Tibial artery (tissue), 4 donors: ENCODE data around the gene DISC1.
A peak's percentile ranks its signal among the peaks of the same experiment; 100 is the strongest.

Experiments used
- DNase-seq, 2 donors: peaks; one replicate each; pipeline ENCODE4 v3.0.0-alpha.2; 2019
- H3K27ac ChIP-seq, 2 donors: fragments of 200-600 bp; sonication (generic) in 1 of 2; 1 replicate in 1 of 2; 2 replicates in 1 of 2; pipeline ENCODE4 v1.5.1; 2018 to 2019; ENCODE audit warnings: mild to moderate bottlenecking in 1 of 2
- H3K27me3 ChIP-seq, 2 donors: fragments of 200-600 bp; sonication (generic) in 1 of 2; one replicate each; pipeline versions ENCODE4 v1.5.1 to v1.6.0; 2016 to 2019
- H3K36me3 ChIP-seq, 3 donors: fragments of 200-600 bp; sonication (generic) in 2 of 3; one replicate each; pipeline ENCODE4 v1.5.1; 2016 to 2019; ENCODE audit warnings: mild to moderate bottlenecking in 2 of 3
- H3K4me1 ChIP-seq, 4 donors: fragments of 200-600 bp; sonication (generic) in 2 of 4; 1 replicate in 3 of 4; 2 replicates in 1 of 4; pipeline ENCODE4 v1.5.1; 2016 to 2019
- H3K4me3 ChIP-seq, 2 donors: fragments of 200-600 bp; sonication (generic) in 1 of 2; 1 replicate in 1 of 2; 2 replicates in 1 of 2; pipeline ENCODE4 v1.5.1; 2018 to 2019; ENCODE audit warnings: mild to moderate bottlenecking in 2 of 2
- H3K9me3 ChIP-seq, 3 donors: fragments of 200-600 bp; sonication (generic) in 1 of 3; one replicate each; pipeline ENCODE4 v1.5.1; 2016 to 2019
- CTCF ChIP-seq, 2 experiments: fragments of 200-600 bp in 1 of 2; fragments of 450-650 bp in 1 of 2; IDR thresholded peaks; one replicate each; pipeline ENCODE4 v1.5.1; 2017 to 2019; ENCODE audit warnings: antibody characterized with exemption in 2 of 2, mild to moderate bottlenecking in 1 of 2, moderate library complexity in 1 of 2
- intact Hi-C: fragments of 100-400 bp; cut with DNase I; formaldehyde crosslinking; loops from one replicate; pipeline ENCODE4 v1.15.0; 2023; ENCODE audit warnings: low total_unique reads

DISC1 gene

DNA sequence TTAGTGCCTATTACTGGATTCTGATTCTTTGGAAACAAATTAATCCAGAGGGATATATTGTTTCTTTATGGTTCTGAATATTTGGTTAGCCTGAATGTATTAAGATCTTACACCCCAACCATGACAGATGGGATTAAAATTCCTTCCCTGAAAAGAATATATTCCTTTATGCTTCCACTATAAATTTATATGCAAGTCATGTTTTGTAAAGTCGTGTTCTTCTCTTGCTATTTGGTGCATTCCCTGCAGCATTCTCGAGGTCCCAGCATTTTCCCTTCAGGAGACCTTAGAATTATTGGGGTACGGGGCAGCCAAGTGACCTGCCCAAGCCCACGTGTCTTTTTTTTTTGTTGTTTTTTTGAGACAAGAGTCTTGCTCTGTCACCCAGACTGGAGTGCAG is 62.4 kb downstream of the DISC1 start:
- Histone ChIP-seq H3K4me1 (peaks cover 0 to 6% (median 0%) of the 10 kb centered on the region in 4 donors), H3K27me3 (no peaks in the 10 kb centered on the region)

GRCh38 chr1:231690059-231690458 is 63.5 kb downstream of the DISC1 start:
- Histone ChIP-seq H3K4me3 (no peak overlapping the region), H3K27ac (no peak overlapping the region), H3K4me1 (peaks cover 0 to 6% (median 0%) of the 10 kb centered on the region in 4 donors), H3K9me3 (no peaks in the 10 kb centered on the region), H3K27me3 (no peaks in the 10 kb centered on the region), H3K36me3 (no peaks in the 10 kb centered on the region)
- intact Hi-C loops: no loop called here
- no peak for TF ChIP-seq CTCF (IDR thresholded peaks at IDR 0.05)
- no peak for DNase-seq

More for the DNA sequence above, 62.4 kb downstream of the DISC1 start:
- no peak overlapping the region for H3K27ac ChIP-seq
- intact Hi-C loops: no loop called here
- no peak overlapping the region for H3K4me3 ChIP-seq
- TF ChIP-seq CTCF (IDR thresholded peaks at IDR 0.05): no peak
- no peaks in the 10 kb centered on the region for H3K9me3 ChIP-seq
- no peaks in the 10 kb centered on the region for H3K36me3 ChIP-seq
- no peak for DNase-seq

GRCh38 chr1:231691618-231692259 is 65.1 kb downstream of the DISC1 start:
- DNase-seq: no peak
- H3K4me1 ChIP-seq: peaks cover 0 to 6% (median 0%) of the 10 kb centered on the region in 4 donors
- TF ChIP-seq CTCF (IDR thresholded peaks at IDR 0.05): peak; percentile 20 to 55
- H3K27ac ChIP-seq: no peak overlapping the region
- intact Hi-C loops: no loop called here
- H3K9me3 ChIP-seq: no peaks in the 10 kb centered on the region
- no peak overlapping the region for H3K4me3 ChIP-seq
- H3K36me3 ChIP-seq: no peaks in the 10 kb centered on the region
- H3K27me3 ChIP-seq: no peaks in the 10 kb centered on the region

DNA sequence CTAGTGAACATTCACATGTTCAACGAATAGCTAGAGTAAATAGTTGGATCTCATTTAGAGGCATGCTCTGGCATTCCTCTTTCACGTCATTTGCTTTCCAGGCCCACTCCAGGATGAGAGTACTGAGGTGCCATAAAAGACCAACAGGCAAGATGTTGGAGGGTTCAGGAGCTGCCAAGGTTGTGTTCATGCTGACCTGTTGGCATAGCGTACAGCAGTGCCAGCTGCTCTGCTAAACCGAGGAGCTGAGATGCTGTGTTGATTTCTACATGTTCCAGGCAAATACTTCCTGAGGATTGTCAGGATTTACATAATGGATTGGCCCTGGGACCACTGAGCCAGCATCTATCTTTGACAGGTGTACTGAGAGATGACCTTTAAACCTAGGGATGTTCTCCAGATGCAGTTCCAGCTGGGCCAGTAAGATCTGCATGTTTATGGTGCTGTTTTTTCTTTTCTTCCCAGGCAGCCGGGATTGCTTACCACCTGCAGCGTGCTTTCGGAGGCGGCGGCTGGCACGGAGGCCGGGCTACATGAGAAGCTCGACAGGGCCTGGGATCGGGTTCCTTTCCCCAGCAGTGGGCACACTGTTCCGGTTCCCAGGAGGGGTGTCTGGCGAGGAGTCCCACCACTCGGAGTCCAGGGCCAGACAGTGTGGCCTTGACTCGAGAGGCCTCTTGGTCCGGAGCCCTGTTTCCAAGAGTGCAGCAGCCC is 66.9 kb downstream of the DISC1 start:
- Histone ChIP-seq H3K36me3 (no peaks in the 10 kb centered on the region), H3K27ac (no peak overlapping the region), H3K4me3 (no peak overlapping the region), H3K9me3 (no peaks in the 10 kb centered on the region), H3K4me1 (peaks cover 0 to 6% (median 0%) of the 10 kb centered on the region in 4 donors), H3K27me3 (no peaks in the 10 kb centered on the region)
- TF ChIP-seq CTCF (IDR thresholded peaks at IDR 0.05): no peak
- DNase-seq: no peak
- intact Hi-C loops: no loop called here

DNA sequence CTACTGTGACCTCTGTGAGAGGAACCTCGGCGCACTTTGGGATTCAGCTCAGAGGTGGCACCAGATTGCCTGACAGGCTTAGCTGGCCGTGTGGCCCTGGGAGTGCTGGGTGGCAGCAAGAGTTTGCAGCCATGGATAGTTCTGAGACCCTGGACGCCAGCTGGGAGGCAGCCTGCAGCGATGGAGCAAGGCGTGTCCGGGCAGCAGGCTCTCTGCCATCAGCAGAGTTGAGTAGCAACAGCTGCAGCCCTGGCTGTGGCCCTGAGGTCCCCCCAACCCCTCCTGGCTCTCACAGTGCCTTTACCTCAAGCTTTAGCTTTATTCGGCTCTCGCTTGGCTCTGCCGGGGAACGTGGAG is 67.5 kb downstream of the DISC1 start:
- H3K4me3 ChIP-seq: no peak overlapping the region
- no peak for DNase-seq
- H3K36me3 ChIP-seq: no peaks in the 10 kb centered on the region
- intact Hi-C loops: no loop called here
- no peaks in the 10 kb centered on the region for H3K27me3 ChIP-seq
- TF ChIP-seq CTCF (IDR thresholded peaks at IDR 0.05): no peak
- H3K9me3 ChIP-seq: no peaks in the 10 kb centered on the region
- H3K4me1 ChIP-seq: peaks cover 0 to 6% (median 0%) of the 10 kb centered on the region in 4 donors
- H3K27ac ChIP-seq: no peak overlapping the region
